GM12892 (cell line): ENCODE results near the gene THADA.

Experiments used
- POLR2A ChIP-seq: IDR thresholded peaks from 2 replicates; pipeline ENCODE4 v1.6.1; 2011; ENCODE audit warnings: low read depth, low read length, control low read depth
- POLR2AphosphoS5 ChIP-seq: IDR thresholded peaks from 2 replicates; pipeline ENCODE4 v1.6.1; 2011; ENCODE audit warnings: low read depth, low read length, control low read depth

DNA sequence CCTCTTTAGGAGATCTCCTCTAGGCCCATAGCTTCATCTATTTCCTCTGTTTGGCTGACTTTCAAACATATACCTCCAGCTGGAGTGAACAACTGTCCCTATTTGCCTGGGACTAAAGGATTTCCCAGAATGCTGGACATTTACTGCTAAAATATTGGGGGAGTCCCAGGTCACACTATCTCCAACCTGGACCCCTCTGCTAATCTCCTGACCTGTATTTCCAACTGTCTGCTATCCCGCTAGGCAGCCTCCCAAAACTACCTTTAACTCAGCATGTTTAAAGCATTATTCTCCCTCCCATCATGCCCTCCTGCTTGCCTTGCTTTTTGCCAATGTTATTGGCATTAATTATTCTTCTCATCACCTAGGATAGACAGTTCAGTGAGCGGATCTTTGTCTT is 77.1 kb downstream of the THADA start:
- no peak for TF ChIP-seq POLR2AphosphoS5
- TF ChIP-seq POLR2A = no peak
